Hematopoietic multipotent progenitor cell treated with erythropoietin and hydrocortisone succinate and interleukin-3 and kit ligand, for 15 days (in vitro differentiated cells): ENCODE measurements around the gene SPPL2B.
"Not testable (repeated sequence)": the region's sequence is repeated elsewhere in the genome, so short reads cannot be mapped to it uniquely, and the experiment has no call there.

Experiments used
- DNase-seq: peaks from one replicate; pipeline ENCODE4 v3.0.0-alpha.2; 2015; ENCODE audit warnings: low spot score

SPPL2B gene, protein sequence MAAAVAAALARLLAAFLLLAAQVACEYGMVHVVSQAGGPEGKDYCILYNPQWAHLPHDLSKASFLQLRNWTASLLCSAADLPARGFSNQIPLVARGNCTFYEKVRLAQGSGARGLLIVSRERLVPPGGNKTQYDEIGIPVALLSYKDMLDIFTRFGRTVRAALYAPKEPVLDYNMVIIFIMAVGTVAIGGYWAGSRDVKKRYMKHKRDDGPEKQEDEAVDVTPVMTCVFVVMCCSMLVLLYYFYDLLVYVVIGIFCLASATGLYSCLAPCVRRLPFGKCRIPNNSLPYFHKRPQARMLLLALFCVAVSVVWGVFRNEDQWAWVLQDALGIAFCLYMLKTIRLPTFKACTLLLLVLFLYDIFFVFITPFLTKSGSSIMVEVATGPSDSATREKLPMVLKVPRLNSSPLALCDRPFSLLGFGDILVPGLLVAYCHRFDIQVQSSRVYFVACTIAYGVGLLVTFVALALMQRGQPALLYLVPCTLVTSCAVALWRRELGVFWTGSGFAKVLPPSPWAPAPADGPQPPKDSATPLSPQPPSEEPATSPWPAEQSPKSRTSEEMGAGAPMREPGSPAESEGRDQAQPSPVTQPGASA

DNA sequence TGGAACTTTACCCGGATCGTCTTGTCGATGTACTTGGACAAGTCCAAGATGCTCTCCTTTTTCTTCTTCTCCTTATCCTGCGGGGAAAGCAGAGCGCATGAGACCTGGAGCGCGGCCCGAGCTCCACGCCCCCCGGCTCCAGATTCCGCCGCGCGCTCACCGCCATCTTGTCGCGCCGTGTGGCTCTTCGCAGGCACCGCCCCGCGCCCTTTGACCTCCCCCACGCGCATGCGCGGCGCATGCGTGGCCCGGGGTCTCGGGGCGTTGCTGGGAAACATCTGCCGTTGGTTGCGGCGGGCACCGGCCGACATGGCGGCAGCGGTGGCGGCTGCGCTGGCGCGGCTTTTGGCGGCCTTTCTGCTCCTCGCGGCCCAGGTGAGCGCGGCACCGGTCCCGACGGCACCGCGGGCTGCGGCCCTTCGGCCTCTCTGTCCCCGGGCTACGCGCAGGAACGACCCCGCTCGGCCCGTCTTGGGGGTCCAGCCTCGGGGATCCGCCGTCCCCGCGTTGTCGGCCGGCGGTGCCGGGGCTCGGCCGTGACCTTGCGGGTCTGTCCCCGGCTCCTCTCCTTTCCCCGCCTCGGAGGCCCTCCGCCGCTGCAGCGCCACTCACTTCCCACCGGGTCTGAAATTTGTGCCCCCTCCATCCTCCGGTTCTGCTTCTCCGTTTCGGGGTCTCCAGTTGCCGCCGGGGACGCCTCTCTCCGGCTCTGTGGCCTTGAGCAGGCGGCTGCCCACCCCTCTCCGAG is at the start of gene SPPL2B, which contains the start of gene LSM7:
Gene SPPL2B, plus strand, starts transcription at position 284 of the 748 bp plus-strand sequence. Its CDS starts 26 bp downstream, at position 310.
Gene LSM7, minus strand, starts transcription at position 186 of the 748 bp plus-strand sequence. Its CDS starts 20 bp downstream, at position 166.
- peak; percentile 92 for DNase-seq

DNA sequence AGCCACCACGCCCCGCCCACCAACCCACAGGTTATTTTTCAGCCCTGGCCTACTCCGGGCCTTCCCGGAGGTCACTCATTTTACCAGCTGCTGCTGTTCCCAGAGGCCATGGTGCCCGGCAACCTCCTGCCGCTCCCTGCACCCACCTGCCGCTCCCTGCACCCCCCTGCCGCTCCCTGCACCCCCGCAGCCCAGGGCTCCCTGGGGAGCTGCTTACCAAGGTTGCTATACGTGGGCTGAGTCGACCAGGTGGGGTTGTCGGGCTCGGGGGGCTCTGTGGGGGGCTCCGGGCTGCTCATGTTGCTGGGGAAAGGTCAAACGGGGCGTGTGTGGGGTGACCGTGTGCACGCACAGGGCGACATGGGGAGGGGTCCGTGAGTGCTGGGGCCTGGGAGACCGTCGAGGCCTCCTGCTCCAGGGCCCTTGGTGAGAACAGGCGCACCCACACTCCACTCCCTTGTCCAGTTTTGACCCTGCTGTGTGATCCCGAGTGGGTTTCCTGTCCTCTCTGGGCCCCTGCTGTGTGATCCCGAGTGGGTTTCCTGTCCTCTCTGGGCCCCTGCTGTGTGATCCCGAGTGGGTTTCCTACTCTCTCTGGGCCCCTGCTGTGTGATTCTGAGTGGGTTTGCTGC is 47.7 kb upstream of the SPPL2B start:
- DNase-seq, result no peak

DNA sequence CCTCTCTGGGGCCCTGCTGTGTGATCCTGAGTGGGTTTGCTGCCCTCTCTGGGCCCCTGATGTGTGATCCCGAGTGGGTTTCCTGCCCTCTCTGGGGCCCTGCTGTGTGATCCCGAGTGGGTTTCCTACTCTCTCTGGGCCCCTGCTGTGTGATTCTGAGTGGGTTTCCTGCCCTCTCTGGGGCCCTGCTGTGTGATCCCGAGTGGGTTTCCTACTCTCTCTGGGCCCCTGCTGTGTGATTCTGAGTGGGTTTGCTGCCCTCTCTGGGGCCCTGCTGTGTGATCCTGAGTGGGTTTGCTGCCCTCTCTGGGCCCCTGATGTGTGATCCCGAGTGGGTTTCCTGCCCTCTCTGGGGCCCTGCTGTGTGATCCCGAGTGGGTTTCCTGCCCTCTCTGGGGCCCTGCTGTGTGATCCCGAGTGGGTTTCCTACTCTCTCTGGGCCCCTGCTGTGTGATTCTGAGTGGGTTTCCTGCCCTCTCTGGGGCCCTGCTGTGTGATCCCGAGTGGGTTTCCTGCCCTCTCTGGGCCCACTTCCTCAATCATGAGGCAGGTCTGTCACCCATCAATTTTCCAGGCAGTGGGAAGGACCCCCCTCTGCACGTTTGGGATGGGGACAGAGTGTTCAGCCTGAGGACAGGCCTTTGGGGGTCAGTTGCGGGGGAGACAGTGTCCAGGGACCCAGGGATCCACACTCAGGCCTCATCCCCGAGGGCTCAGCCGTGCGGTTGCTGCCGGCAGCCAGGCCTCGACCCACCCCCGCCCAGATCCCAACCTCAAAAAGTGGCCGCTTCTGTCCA is 47.0 kb upstream of the SPPL2B start:
- not testable (repeated sequence) for DNase-seq

DNA sequence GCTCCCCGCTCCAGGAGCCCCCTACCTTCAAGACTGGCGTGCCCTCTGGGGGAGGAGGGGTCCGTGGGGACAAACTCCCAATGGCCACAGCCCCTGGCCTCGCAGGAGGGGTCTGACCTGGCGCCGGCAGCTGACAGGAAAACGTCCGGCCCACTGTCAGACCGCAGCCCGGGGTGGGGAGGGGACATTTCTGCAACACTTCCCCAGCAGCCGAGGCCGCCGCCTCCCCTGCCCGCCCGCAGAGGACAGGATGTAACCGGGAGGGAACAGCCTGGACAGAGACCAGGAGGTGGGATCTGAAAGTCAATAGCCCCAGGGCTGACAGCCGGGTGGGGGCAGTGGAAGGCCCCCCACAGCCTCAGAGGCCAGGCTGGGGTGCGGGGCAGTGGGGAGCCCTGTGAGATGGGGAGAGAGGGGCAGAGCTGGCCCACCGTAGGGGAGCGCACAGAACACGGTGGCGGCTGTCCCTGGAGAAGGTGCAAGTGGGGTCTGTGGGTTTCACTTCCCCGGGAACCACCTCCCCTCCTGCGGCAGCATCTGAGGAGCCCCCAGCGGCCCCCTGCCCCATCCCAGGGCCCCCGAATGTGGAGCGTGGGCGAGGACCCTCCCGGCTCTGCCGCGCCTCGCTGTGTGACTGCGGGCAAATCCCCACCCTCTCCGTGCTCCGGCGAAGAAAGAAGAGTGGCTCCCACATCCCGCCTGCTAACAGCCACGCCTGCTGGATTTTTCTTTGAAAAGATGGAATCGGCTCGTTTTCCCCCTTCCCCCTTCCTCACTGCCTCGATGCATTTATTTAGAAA is 46.2 kb upstream of the SPPL2B start, which contains the start of gene PEAK3:
Gene PEAK3, minus strand, starts transcription at position 114 of the 800 bp plus-strand sequence. CDS start 1,244 bp downstream, outside the sequence.
- no peak for DNase-seq

DNA sequence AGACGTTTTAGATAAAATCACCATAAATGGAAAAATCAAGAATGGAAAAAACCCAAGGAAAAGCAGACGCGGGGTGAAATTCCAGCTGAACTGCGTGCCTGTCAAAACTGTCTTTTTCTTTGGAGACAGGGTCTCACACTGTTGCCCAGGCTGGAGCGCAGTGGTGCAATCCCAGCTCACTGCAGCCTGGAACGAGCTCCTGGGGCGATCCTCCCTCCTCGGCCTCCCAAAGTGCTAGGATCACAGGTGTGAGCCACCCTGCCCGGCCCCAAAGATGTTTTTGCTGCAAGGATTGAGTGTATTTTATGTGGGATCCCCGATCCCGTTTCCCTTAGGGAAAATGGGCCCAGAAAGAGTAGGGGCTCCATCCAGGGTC is 45.6 kb upstream of the SPPL2B start:
- no peak for DNase-seq

DNA sequence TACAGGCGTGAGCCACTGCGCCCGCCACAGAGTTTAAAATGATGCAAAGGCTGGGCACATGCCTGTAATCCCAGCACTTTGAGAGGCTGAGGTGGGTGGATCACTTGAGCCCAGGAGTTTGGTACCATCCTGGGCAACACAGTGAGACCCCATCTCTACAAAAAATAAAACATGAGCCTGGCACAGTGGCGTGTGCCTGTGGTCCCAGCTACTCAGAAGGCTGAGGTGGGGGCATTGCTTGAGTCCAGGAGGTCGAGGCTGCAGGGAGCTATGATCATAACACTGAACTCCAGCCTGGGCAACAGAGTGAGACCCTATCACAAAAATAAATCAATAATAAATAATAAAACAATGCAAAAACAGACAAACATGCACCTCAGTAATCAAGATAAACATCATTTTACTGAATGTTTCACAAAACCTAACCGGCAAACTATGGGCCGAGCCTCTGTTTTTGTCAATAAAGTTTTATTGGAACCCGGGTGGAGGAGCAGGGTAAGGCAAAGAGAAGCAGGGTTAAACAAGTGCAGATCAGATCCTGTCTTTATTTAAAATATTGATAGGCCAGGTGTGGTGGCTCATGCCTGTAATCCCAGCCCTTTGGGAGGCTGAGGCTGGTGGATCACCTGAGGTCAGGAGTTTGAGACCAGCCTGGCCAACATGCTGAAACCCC is 44.5 kb upstream of the SPPL2B start:
- DNase-seq, result no peak

DNA sequence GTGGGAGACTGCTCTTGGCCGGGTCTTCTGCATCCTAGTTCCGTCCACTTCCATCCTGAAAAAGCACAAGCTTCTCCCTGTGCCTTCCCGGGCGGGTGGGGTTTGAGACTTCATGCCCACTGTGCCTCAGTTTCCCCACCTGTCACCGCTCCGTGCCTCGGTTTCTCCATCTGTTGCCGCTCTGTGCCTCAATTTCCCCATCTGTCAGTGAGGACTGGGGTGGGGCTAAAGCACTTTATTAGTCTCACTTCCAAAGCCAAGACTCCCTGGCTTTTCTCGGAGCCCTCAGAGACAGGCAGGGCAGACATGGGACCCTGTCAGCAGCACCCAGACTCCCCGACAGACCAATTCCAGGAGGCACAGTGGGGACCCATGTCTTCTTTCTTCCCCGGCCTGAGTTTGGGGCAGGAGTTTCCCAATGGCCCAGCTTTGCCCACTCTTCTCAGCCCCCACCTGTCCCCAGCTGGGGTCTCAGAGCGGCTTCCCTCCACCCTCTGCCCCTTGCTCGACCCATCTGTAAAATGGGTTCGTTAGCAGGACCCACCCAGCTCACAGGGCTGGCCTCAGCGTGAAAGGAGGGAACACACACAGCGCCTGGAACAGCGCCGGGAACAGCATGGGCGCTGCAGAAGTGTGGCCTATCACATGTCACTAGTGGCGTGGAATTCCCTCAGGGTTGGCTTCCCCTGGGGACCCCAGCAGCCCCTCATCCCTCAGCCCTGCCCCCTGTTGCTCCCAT is 41.9 kb upstream of the SPPL2B start:
- DNase-seq, result no peak

DNA sequence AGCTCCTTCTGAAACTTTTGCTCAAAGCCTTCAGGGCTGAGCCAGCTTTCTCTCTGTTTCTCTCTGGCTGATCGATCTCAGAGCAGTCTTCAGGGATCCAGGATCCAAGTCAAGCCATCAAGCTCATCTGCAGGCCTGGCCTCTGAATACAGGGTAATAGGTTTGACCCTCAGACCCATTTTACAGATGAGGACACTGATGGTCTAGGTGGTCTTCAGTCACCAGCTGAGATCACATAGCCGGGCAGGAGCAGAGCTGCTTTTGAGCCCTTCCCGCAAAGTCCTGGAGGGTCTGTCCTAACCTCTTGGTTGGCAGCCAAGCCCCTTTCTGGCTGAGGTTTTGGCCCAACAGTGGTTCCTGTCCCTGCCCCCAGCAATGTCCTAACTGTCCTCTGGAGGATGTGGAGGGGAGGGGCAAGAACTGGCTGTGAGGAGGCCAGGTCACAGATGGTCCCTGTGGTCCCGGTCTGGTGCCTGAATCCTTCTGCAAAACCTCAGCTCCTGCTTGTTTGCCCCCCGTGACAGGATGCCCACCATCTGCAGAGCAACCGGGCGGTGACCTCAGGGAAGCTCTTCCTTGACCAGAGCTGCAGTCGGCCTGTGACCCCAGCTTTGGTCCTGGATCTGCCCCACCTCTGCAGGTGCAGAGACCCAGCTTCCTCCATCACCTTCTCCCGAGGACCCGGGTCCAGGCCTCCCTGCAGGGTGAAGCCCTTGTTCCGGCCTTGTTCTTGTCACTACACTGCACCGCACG is 40.7 kb upstream of the SPPL2B start:
- no peak for DNase-seq

DNA sequence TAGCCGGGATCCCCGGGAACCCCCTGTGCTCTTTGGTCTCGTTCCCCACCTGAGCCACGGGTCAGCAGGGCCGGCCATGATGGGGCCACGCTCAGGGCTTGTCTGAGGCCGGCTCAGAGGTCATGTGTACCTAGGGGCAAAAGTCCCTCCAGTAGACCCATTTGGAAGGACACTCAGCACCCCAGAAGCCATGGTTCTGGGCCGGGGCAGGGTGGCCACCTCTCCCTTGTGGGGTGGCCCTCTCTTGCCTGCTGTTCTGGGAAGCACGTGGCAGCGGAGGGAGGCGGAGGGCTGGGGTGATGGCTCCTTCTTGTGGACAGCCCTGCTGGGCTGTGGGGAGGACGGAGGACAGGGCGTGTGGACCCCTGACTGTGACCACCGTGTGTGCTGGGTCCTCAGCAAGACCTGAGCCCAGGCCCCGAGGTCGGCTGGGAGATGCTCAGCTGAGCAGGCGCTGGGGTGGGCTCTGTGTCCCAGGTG is 40.1 kb upstream of the SPPL2B start:
- no peak for DNase-seq

DNA sequence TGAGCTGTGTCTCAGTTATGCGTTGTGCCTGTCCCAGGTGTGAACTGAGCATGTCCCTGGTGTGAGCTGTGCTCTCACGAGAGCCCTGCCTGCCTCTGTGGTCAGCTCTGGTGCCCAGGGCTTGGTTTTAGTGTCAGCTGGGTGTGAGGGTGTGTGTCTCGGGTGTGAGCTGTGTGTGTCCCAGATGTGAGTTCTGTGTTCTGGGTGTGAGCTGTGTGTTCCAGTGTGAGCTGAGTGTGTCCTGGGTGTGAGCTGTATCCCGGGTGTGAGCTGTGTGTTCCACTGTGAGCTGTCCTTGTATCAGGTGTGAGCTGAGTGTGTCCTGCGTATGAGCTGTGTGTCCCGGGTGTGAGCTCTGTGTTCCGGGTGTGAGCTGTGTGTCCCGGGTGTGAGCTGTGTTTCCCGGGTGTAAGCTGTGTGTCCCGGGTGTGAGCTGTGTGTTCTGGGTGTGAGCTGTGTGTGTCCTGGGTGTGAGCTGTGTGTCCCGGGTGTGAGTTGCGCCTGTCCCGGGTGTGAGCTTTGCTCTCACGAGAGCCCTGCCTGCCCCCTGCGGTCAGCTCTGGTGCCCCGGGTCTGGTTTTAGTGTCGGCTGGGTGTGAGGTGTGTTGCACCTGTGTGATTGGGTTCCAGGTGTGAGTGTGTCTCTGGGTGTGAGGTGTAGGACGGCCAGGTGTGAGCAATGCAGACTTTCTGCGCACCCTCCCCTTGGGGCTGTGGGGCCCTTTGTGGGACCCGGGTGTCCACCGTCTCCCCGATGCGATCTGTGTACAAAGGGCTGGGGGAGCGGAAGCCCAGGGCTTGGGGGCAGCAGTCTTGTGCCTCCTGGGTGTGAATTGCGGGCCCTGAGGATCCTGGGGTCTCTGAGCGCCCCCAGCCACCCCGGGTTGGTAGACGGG is 39.4 kb upstream of the SPPL2B start:
- no peak for DNase-seq

DNA sequence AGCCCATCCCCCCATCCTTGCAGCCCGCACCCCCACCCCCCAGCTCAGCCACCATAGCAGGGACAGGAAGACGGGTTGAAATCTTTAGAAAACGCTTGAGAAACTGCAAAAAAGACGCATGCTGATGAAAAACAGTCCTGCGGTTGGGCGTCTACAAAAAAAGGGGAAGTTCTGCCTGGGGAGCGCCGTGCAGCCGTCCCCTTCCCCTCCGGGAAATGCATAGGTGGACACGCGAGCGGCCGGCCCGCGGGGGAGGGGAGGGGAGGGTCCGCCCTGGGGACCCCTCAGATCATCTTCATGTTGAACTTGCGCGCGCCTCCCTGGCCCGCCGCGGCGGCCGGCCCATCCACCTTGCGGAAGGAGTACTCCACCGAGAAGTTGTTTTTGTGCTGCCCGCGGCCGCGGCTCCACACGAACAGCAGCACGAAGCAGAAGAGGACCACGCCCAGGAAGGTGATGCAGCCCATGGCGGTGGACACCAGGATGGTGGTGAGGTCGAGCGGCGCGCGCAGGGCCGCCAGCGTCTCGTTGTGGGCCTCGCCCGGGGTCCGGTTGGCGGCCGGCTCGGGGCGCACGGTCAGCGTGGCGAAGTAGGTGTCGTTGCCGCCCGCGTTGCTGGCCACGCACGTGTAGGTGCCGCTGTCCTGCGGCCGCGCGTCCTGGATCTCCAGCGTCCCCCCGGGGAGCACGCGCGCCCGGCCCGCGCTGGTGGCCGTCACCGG is 38.6 kb upstream of the SPPL2B start:
- no peak for DNase-seq

DNA sequence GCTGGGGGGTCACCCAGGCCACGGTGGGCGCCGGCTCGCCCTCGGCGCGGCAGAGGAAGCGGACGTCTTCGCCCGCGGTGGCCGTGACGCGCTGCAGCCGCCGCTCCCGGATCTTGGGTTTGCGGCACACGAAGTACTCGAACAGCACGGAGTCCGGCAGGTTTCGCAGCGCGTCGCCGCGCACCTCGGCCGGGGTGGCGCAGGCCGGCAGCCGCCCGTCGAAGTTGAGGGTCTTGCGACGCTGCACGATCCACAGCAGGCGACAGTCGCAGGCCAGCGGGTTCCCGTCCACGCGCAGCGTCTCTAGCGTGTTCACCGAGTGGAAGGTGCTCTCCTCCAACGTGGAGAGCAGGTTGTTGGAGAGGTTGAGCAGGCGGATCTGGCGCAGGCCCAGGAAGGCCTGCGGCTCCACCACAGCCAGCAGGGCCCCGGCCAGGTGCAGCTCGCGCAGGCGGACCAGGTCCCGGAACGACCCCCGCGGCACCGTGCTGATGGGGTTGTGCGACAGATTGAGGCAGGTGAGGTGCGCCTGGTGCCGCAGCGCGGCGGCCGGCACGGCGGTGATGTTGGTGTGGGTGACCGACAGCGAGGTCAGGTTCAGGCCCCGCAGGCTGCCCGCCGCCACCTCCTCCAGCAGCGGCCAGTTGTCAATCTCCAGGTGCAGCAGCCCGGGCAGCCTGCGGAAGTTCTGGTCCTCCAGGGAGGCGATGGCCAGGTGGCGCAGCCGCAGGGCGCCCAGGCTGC is 37.9 kb upstream of the SPPL2B start:
- no peak for DNase-seq

DNA sequence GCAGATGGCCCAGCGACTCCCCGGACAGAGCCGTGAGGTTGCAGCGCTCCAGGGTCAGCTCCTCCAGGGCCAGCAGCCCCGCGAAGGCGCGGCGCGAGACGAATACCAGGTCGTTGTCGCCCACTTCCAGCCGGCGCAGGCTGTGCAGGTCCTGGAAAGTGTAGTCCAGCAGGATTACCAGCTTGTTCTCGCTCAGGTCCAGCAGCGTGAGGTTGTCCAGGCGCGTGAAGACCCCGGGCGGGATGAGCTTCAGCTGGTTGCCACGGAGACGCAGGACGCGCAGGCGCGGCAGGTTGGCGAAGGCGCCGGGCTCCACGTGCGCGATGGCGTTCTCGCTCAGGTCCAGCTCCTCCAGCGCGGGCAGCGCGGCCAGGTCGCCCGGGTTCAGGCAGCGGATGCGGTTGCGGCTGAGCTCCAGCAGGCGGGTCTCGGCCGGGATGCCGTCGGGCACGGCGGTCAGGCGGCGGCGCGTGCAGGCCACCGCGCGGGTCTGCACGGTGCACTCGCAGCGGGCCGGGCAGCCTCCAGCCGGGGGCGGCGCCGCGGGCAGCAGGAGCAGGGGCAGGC is 37.2 kb upstream of the SPPL2B start:
- no peak for DNase-seq

DNA sequence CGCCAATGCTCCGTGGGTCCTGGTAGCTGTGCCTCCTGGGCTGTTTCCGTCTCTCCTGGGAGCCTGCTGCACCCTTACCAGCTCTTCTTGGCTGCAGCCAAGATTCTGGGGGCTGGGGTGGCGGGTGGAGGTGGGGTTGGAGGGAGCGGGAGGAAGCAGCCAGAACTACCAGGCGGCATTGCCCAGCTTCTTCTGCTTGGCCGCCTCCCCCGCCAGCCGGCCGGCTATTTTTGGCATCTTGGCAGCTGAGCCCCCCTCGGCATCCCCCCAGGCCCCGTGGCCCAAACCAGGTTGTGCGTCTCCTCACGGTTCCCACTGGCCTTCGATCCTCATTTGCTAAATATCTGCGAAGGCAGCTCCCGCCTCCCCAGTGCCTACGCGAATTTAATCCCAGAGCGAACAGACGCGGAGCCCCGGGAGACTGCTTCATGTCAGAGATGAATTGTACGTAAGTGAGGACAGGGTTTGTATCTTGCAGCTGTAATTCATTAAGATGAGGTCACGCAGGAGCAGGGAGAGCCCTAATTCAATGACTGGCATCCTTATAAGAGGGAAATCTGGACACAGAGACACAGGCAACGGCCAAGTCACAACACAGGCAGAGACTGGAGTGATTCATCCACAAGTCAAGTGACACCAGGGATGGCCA is 33.7 kb upstream of the SPPL2B start:
- no peak for DNase-seq

DNA sequence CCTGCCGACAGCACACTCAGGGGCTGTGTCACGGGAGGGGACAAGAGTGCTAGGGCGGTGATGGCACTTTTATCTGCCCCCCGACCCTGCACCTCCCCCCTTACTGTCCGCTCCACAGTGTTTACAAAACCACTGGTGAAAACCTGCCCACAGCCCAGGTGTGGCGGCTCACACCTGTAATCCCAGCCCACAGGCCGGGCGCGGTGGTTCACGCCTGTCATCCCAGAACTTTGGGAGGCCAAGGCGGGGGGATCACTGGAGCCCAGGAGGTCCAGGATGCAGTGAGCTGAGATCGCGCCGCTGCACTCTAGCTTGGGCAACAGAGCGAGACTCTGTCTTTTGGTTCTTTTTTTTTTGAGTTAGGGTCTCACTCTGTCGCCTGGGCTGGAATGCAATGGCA is 32.3 kb upstream of the SPPL2B start:
- no peak for DNase-seq
